Measurements from ENCODE around the gene SNX14.

Gene SNX14

GRCh38 chr6:85461798-85462170, 131.9 kb downstream of the SNX14 start:
- DNase-seq: no peak

DNA sequence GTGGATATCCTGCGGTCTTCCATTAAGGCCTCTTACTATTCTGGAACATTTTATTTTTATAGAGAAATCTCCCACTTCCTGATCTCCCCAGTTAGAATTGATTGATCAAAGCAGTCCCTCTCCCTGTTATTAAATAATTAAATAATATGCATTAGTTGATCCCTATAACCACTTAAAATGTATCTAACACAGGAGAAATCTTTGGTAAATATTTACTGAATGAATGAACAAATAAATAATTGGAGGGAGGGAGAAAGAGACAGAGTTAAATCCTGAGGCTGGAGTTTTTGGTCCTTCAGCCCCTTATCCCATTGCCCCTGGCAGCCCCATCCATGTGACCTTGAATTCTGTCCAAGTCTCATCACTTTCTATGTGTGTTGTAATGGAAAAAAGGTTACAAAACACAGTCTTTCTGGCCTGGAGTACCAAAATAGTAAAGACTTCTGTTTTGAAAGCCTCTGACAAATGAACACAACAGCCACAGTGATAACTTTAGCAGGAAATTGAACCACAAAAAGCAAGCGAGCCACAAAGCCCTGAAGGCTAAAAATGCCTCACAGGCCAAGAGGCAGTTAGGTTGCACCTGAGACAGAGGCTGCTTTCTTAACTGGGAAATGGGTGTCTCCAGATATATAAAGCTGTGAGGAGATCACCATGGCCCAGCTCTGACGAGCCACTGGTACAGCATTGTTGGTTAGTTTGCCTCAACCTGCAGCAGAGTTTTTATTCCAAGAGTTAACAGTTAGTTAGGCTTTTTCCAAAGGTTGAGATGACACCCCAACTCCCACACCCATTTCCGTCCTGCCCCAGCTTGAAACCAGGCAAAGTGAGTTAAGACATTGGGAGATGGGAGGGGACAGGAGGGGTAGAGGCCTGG, 132.5 kb downstream of the SNX14 start:
- no peak for DNase-seq

DNA sequence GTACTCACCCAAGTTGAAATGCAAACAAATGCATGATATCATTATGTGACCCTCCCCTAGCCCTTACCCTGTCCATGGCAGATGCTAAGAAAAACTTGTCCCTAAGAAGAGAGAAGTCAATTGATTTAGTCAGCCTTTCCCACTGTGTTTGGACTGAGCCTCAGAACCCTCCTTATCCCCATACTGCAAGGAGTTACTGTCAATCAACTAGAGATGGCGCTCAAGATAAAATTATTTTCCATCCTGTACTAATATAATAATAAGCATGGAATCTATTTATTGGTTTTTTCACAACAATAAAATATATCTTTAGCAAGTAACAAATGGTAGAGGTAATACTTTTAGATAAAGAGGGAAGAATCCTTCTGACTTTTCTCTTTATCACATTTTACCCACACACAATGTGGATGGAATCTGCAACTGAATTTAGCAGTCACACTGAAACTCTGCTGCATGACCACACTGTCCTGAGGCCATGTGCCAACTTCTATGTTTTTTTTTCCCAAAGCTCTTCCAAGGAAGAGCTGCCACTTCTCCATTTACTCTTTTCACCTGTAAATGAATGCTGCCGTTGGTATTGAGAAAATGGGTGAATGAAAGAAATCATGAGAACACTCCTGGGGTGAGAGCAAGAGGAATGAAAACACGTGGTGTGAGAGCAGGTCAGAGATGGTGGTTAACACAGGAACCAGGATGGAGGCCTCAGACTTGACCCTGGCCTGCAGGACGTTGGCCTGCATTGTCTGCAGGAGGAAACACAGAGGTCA, 133.3 kb downstream of the SNX14 start:
- no peak for DNase-seq

DNA sequence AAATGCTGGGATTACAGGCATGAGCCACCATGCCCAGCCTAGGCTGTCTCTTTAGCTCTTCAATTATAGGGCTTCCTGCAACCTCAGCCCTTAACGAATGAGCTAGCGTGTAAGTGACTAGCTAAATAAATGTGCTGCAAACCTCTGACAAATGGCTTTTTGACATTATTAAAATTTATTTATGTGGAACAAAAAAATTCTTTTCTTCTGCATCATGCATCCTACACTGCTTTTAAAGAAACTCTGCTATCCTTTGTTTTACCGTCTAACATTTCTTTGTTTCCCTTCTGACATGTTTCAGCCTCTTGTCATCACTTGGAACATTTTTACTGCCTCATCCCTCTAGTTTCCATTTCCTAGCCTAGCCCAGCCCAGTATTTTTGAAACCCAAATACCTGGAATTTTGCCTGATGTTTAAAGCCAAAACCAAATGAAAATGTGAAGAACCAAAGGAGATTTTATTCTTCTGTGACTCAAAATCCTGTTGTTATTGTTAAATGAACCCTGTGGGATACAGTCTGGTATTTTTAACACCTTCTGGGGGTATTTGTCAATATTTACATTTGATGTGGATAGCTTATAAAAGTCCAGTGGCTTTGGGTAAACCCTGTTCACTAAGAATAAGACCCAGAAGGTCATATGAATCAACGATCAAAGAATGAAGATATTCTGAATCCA, 134.3 kb downstream of the SNX14 start:
- DNase-seq: no peak

DNA sequence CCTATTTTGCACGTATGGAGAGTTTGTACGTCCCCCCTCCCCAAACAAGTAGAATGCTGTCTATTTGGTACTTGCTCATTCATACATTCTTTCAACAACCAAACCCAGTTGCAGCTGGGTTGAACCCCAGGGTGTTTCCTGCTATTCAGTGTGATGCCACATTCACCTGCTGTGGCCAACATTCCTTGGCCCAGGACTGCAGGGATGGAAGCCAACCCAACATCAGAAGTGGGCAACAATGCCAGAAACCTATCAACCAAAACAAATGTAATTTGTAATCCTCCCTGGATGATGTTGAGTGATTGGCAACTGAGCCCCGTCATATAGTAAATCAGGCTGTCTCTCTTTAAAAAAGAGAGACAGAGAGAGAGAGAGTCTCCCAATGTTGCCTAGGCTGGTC, 134.9 kb downstream of the SNX14 start:
- DNase-seq: no peak

GRCh38 chr6:85458184-85458583, 135.5 kb downstream of the SNX14 start:
- DNase-seq: no peak

DNA sequence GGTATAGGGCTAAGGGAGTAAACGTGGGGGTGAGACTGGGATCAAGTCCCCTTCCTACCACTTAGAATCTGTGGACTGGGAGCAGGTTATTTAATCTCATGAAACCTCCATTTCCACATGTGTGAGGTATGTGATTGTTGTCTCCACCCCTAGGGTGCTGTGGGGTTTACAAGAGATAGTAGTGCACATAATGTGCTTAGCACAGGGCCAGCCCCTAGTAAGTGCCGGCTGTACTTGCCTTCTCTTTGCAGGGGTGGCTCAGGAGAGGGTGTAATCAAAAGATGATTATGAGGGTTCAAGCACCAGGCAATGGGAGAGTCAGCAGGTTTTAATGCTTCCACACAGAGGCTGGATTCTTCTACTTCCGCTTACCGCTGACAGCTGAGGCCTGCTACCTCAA, 136.9 kb downstream of the SNX14 start:
- DNase-seq: no peak
